Karpas-422 (cell line): ENCODE data around the gene FANK1. TPM values are rescaled to one million over a fixed set of nuclear protein-coding genes. Genes with fewer than 3 reads are reported as not detected.

Experiments used
- DNase-seq: peaks from one replicate; pipeline ENCODE4 v3.0.0-alpha.2; 2015
- H2AFZ ChIP-seq: fragments of 200-600 bp; sonication (generic); 2 replicates; pipeline ENCODE4 v1.6.1; 2014; ENCODE audit warnings: antibody characterized with exemption, low read length, mixed read lengths
- H3K27ac ChIP-seq: fragments of 200-600 bp; sonication (generic); 2 replicates; pipeline ENCODE4 v1.5.1; 2014; ENCODE audit warnings: mild to moderate bottlenecking, low read length, moderate library complexity
- H3K27me3 ChIP-seq: fragments of 200-600 bp; sonication (generic); 2 replicates; pipeline ENCODE4 v1.6.1; 2014; ENCODE audit warnings: low read length, mixed read lengths
- H3K36me3 ChIP-seq: fragments of 200-600 bp; sonication (generic); 2 replicates; pipeline ENCODE4 v1.6.1; 2014; ENCODE audit warnings: low read length, mixed read lengths; ENCODE audit not compliant: insufficient read depth
- H3K4me1 ChIP-seq: fragments of 200-600 bp; sonication (generic); 2 replicates; pipeline ENCODE4 v1.6.1; 2014; ENCODE audit warnings: mild to moderate bottlenecking, low read length, mixed read lengths
- H3K4me2 ChIP-seq: fragments of 200-600 bp; sonication (generic); 2 replicates; pipeline ENCODE4 v1.6.1; 2014; ENCODE audit warnings: low read length, low read depth, mild to moderate bottlenecking; ENCODE audit not compliant: poor library complexity, severe bottlenecking
- H3K4me3 ChIP-seq: fragments of 200-600 bp; sonication (generic); 2 replicates; pipeline ENCODE4 v1.5.1; 2014; ENCODE audit warnings: mild to moderate bottlenecking, antibody characterized with exemption, low read length, mixed read lengths
- H3K79me2 ChIP-seq: fragments of 200-600 bp; sonication (generic); 2 replicates; pipeline ENCODE4 v1.6.1; 2014; ENCODE audit warnings: mild to moderate bottlenecking, low read length, mixed read lengths
- H3K9ac ChIP-seq: fragments of 200-600 bp; sonication (generic); 2 replicates; pipeline ENCODE4 v1.6.0; 2014; ENCODE audit warnings: low read length
- H3K9me2 ChIP-seq: fragments of 200-600 bp; sonication (generic), shearing (Covaris generic); replicated peaks from 2 replicates; pipeline ENCODE4 v1.6.0; 2014; ENCODE audit warnings: mild to moderate bottlenecking, low read length, moderate library complexity; ENCODE audit not compliant: insufficient read depth
- H3K9me3 ChIP-seq: fragments of 300-700, 200-600 bp; sonication (generic); 2 replicates; pipeline ENCODE4 v1.6.1; 2014; ENCODE audit warnings: low read length, mixed read lengths
- H4K20me1 ChIP-seq: fragments of 200-600 bp; sonication (generic); 2 replicates; pipeline ENCODE4 v1.6.1; 2014; ENCODE audit warnings: mild to moderate bottlenecking, antibody characterized with exemption, low read length, low read depth; ENCODE audit not compliant: insufficient read depth
- total RNA-seq: library from RNA; depleted of rRNA; stranded (reverse); fragments of >200 nt; shearing (Covaris generic); gene quantifications from 2 replicates; pipeline ENCODE4 v1.2.3, GENCODE V29; 2014; ENCODE audit warnings: low replicate concordance

FANK1 gene
- total RNA-seq, 1 experiment from 2014 or later, result not detected

DNA sequence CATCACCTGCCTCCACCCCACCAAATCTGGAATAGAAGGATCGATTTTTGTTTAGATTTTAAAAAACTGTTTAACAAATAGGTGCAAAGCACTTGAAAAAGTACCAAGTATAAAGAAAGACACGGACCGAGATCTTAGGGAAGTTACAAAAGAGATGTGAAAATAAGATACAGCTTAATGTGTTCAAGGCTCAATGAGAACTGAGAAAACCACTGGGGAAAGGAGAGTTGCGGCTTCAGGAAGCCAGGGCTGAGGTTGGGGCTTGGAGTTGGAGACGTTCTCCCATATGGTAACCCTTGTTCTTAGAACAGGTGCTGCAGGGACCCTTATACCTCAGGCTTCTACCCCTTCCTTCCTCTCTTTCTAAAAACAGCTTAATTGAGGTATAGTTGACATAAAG lies 140.2 kb downstream of the FANK1 start:
- DNase-seq, result no peak

DNA sequence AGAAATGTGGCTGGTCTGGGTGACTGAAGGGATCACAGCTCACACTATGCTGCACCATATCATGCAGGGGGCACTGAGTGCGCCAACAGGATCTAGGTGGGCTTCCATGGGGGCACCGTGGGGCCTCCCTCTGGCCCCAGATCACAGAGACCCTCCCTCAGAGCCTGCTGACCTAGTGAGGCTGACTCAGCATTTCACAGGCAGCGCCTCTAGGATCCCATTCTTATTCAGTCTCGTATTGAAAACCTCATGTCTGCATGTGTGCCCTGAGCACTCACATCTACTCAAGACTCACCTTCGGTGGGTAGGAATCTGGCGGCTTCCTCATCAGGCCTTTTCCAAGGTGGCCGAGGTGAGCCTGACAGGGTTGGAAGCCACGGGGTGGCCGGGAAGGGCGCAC lies 141.6 kb downstream of the FANK1 start:
- DNase-seq, result no peak
- Histone ChIP-seq H2AFZ (no peak overlapping the region), H3K9me3 (peaks cover 2% of the 10 kb centered on the region; the same call in 1 of the 2 replicates)

More for the DNA sequence above, 140.2 kb downstream of the FANK1 start:
- H3K36me3 ChIP-seq, result no peaks in the 10 kb centered on the region
- no peak overlapping the region for H3K4me3 ChIP-seq
- H2AFZ ChIP-seq, result no peak overlapping the region
- no peak overlapping the region for H3K27ac ChIP-seq
- H3K9ac ChIP-seq, result no peak overlapping the region
- H3K27me3 ChIP-seq, result no peaks in the 10 kb centered on the region; the same call in 1 of the 2 replicates
- H3K9me3 ChIP-seq, result peaks cover 2% of the 10 kb centered on the region; the same call in 1 of the 2 replicates
- H3K79me2 ChIP-seq, result no peaks in the 10 kb centered on the region
- peaks cover 8% of the 10 kb centered on the region for H3K4me1 ChIP-seq
- H3K4me2 ChIP-seq, result no peak overlapping the region
- no peaks in the 10 kb centered on the region for H4K20me1 ChIP-seq
- no peaks in the 10 kb centered on the region for H3K9me2 ChIP-seq

DNA sequence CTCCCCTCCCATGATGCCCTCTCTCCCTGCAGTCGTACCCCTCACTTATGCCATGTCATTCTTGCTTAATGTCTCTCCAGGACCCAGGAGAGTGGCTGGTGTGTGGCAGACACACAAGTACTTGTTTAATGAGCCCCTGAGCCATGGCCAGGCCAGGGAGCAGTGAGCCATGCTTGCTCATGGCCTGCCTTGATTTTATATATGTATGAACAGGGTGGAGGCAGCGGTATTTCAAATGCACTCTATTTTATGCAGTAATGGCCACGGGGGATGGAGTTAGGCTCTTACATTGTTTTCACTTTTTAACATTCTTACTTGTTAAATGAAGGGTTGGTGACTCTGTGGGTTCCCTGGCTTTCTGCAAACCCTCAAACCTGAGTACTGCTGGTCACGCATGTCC lies 144.8 kb downstream of the FANK1 start:
- no peak for DNase-seq
- Histone ChIP-seq H3K27ac (peak overlapping the region; percentile 81), H4K20me1 (no peaks in the 10 kb centered on the region), H3K4me2 (peak overlapping the region; percentile 67), H3K4me1 (peaks cover 20% of the 10 kb centered on the region), H3K27me3 (no peaks in the 10 kb centered on the region), H3K9me3 (no peaks in the 10 kb centered on the region), H3K9me2 (no peaks in the 10 kb centered on the region), H3K9ac (peak overlapping the region; percentile 50), H3K79me2 (no peaks in the 10 kb centered on the region), H3K36me3 (no peaks in the 10 kb centered on the region), H2AFZ (peak overlapping the region; percentile 95), H3K4me3 (peak overlapping the region; percentile 35; the same call in 1 of the 2 replicates)

More for the DNA sequence above, 141.6 kb downstream of the FANK1 start:
- H3K4me1 ChIP-seq, result peaks cover 20% of the 10 kb centered on the region
- no peaks in the 10 kb centered on the region; the same call in 1 of the 2 replicates for H3K27me3 ChIP-seq
- H3K27ac ChIP-seq, result no peak overlapping the region
- H3K4me2 ChIP-seq, result no peak overlapping the region
- H4K20me1 ChIP-seq, result no peaks in the 10 kb centered on the region
- no peak overlapping the region for H3K9ac ChIP-seq
- H3K36me3 ChIP-seq, result no peaks in the 10 kb centered on the region
- H3K79me2 ChIP-seq, result no peaks in the 10 kb centered on the region
- no peaks in the 10 kb centered on the region for H3K9me2 ChIP-seq
- H3K4me3 ChIP-seq, result no peak overlapping the region

DNA sequence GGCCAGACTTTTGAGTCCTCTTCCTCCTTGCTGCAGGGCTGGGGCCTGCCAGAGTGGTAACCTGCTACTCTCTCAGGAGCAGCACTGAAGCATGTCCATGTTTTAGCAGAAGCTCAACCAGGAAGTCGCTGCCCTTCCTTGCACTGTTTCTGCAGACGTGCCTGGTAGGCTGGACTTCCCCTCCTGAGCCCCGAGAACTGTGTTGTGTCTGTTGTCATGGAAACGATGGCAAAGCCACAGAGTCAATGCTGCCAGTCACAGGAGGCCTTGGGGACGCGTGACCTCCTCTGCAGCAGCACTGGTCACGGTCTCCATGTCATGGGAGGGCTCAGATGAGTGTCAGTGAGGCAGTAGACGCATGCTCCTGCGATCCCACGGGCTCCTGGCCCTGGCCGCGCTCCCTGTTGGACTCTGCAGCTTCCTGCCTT lies 145.5 kb downstream of the FANK1 start:
- H3K4me2 ChIP-seq, result peak overlapping the region; percentile 67
- no peaks in the 10 kb centered on the region for H3K79me2 ChIP-seq
- H3K4me1 ChIP-seq, result peaks cover 20% of the 10 kb centered on the region
- no peaks in the 10 kb centered on the region for H3K36me3 ChIP-seq
- peak; percentile 97 for DNase-seq
- no peaks in the 10 kb centered on the region for H3K9me3 ChIP-seq
- H4K20me1 ChIP-seq, result no peaks in the 10 kb centered on the region
- H2AFZ ChIP-seq, result peak overlapping the region; percentile 95
- peak overlapping the region; percentile 39 for H3K4me3 ChIP-seq
- H3K27me3 ChIP-seq, result no peaks in the 10 kb centered on the region
- H3K9me2 ChIP-seq, result no peaks in the 10 kb centered on the region
- peak overlapping the region; percentile 50 for H3K9ac ChIP-seq
- peak overlapping the region; percentile 81 for H3K27ac ChIP-seq

DNA sequence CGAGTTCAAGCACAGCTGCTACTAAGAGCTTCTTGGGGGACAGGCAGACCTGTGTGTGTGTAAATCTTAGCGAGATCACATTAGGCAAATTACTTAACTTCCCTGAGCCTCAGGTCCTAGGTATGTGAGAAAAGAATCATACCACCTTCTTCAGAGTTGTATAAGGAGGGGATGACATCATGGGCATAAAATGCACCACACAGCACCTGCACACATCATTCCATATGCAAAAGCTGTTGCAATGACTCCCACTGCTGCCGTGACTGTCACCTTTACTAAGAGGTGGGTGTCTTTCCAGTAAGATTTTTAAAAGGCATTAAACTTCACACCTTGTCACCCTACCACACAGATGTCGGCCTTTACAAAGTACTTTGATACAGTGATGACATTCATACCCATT lies 146.0 kb downstream of the FANK1 start:
- Histone ChIP-seq H3K9me2 (no peaks in the 10 kb centered on the region), H3K4me1 (peaks cover 20% of the 10 kb centered on the region), H3K36me3 (no peaks in the 10 kb centered on the region), H3K27me3 (no peaks in the 10 kb centered on the region), H3K4me2 (peak overlapping the region; percentile 67), H3K4me3 (peak overlapping the region; percentile 39), H3K79me2 (no peaks in the 10 kb centered on the region), H3K9ac (peak overlapping the region; percentile 50), H3K9me3 (no peaks in the 10 kb centered on the region), H3K27ac (peak overlapping the region; percentile 64), H2AFZ (peak overlapping the region; percentile 95), H4K20me1 (no peaks in the 10 kb centered on the region)
- DNase-seq, result no peak

DNA sequence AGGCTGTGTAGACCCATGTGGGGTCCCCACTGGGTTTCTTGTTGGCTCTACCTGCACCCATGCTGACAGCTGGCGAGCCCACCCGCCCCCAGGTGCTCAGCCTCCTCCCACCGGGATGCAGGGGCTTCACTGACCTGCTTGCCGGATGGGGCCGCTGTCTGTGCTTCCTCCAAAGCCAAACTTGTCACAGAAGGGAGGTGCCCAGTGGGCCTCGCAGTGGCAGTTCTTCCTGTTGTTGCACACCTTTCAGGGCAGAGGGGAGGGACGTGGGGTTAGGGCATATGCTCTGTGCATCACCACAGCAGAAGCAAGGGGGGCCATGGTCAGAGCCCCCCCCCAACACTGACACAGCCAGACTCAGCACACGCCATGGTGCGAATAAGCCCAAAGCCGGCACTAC lies 146.5 kb downstream of the FANK1 start:
- peaks cover 20% of the 10 kb centered on the region for H3K4me1 ChIP-seq
- no peak overlapping the region for H3K4me2 ChIP-seq
- H3K27me3 ChIP-seq, result no peaks in the 10 kb centered on the region
- H3K9ac ChIP-seq, result no peak overlapping the region
- no peaks in the 10 kb centered on the region for H4K20me1 ChIP-seq
- no peaks in the 10 kb centered on the region for H3K36me3 ChIP-seq
- H3K79me2 ChIP-seq, result no peaks in the 10 kb centered on the region
- DNase-seq, result no peak
- H3K4me3 ChIP-seq, result no peak overlapping the region
- H3K9me3 ChIP-seq, result no peaks in the 10 kb centered on the region
- no peak overlapping the region for H3K27ac ChIP-seq
- H3K9me2 ChIP-seq, result no peaks in the 10 kb centered on the region
- no peak overlapping the region for H2AFZ ChIP-seq

DNA sequence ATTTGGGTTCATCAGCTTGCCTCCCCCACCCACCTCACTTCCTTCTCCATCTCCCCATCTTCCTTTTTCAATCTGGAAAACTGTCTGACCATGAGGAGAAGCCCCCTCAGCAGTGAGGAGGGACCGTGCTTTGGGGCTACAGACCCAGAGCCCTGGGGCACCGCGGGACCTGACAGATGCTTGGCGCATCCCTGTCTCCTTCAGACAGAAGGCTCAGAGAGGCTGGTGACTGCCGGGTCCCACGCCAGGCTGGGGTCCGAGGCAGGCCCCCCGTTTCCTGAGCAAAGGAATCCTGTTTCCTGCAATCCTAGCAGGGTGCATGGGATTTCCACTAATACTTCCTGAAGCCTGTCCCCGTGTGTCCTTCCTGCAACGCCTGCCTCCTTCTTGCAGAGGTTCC lies 147.0 kb downstream of the FANK1 start:
- H2AFZ ChIP-seq, result no peak overlapping the region
- H3K27me3 ChIP-seq, result no peaks in the 10 kb centered on the region
- no peak overlapping the region for H3K27ac ChIP-seq
- H3K9me3 ChIP-seq, result no peaks in the 10 kb centered on the region
- H3K4me1 ChIP-seq, result peaks cover 20% of the 10 kb centered on the region
- DNase-seq, result no peak
- H3K4me3 ChIP-seq, result no peak overlapping the region
- H3K79me2 ChIP-seq, result no peaks in the 10 kb centered on the region
- no peaks in the 10 kb centered on the region for H3K36me3 ChIP-seq
- H3K4me2 ChIP-seq, result no peak overlapping the region
- H4K20me1 ChIP-seq, result no peaks in the 10 kb centered on the region
- no peak overlapping the region for H3K9ac ChIP-seq
- no peaks in the 10 kb centered on the region for H3K9me2 ChIP-seq

DNA sequence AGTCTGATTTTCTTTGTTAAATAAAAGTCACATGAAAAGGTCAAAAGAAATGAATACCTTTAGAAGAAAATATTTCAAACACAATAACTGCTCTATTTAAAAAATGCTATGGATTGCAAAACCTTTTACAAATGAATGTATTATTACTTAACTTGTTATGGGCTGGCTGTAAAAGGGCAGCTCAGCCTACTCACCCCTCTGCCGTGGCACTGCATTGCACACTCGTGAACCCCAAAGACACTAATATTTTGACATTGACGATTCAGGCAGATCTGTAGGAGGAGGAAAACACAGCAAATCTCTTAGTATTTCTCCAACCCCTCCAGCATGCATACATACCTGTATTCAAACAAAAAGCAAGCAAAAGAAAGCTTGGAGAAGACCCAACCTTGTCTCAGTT lies 149.5 kb downstream of the FANK1 start:
- no peak overlapping the region for H3K9ac ChIP-seq
- no peaks in the 10 kb centered on the region for H3K9me2 ChIP-seq

More for the DNA sequence above, 149.5 kb downstream of the FANK1 start:
- Histone ChIP-seq H2AFZ (no peak overlapping the region; the same call in 1 of the 2 replicates), H3K27ac (no peak overlapping the region), H3K36me3 (no peaks in the 10 kb centered on the region), H3K4me2 (no peak overlapping the region), H3K27me3 (no peaks in the 10 kb centered on the region), H3K4me1 (peaks cover 19% of the 10 kb centered on the region), H3K79me2 (no peaks in the 10 kb centered on the region), H4K20me1 (no peaks in the 10 kb centered on the region), H3K4me3 (no peak overlapping the region), H3K9me3 (no peaks in the 10 kb centered on the region)
- no peak for DNase-seq
